ENCODE measurements around the gene CCDC185. TPM values are rescaled to one million over a fixed set of nuclear protein-coding genes. Genes with fewer than 3 reads are reported as not detected.

CCDC185 gene
- total RNA-seq, 1 experiment from 2014 or later, result 0.17 TPM

GRCh38 chr1:223426936-223427335 is 33.7 kb downstream of the CCDC185 start:
- H3K4me3 Mint-ChIP-seq (ENCODE audit: low read depth, unreplicated experiment), result no peak overlapping the region
- H3K9me3 Mint-ChIP-seq (ENCODE audit: low read depth, unreplicated experiment), result no peaks in the 10 kb centered on the region
- intact Hi-C loops (cut with micrococcal nuclease; ENCODE audit: unreplicated experiment), result no loop called here
- no peak for TF ChIP-seq CTCF (IDR thresholded peaks at IDR 0.05; ENCODE audit: unreplicated experiment)
- no peaks in the 10 kb centered on the region for H3K27me3 Mint-ChIP-seq (ENCODE audit: unreplicated experiment)
- CTCF ChIA-PET, result interaction anchor here (0.6 kb wide), 1 partner anchor 251 kb away, joined by 3 read pairs; no protein-coding TSS in a partner anchor
- no TSS peak for BruUV-seq (replicated peaks)
- peaks cover 23% of the 10 kb centered on the region for H3K4me1 Mint-ChIP-seq (ENCODE audit: low read depth, unreplicated experiment)
- H3K27ac Mint-ChIP-seq (ENCODE audit: unreplicated experiment), result no peak overlapping the region
- DNase-seq, result no peak
- no peaks in the 10 kb centered on the region for H3K36me3 Mint-ChIP-seq (ENCODE audit: insufficient read depth, unreplicated experiment)

GRCh38 chr1:223429313-223429731 is 36.1 kb downstream of the CCDC185 start:
- intact Hi-C loops (cut with micrococcal nuclease; ENCODE audit: unreplicated experiment), result no loop called here
- H3K36me3 Mint-ChIP-seq (ENCODE audit: insufficient read depth, unreplicated experiment), result no peaks in the 10 kb centered on the region
- DNase-seq, result no peak

GRCh38 chr1:223429821-223430220 is 36.6 kb downstream of the CCDC185 start:
- TF ChIP-seq CTCF (IDR thresholded peaks at IDR 0.05; ENCODE audit: unreplicated experiment), result no peak
- Mint-ChIP-seq H3K4me3 (ENCODE audit: low read depth, unreplicated experiment) (no peak overlapping the region), H3K36me3 (ENCODE audit: insufficient read depth, unreplicated experiment) (no peaks in the 10 kb centered on the region), H3K4me1 (ENCODE audit: low read depth, unreplicated experiment) (peaks cover 10% of the 10 kb centered on the region), H3K9me3 (ENCODE audit: low read depth, unreplicated experiment) (no peaks in the 10 kb centered on the region), H3K27ac (ENCODE audit: unreplicated experiment) (no peak overlapping the region), H3K27me3 (ENCODE audit: unreplicated experiment) (no peaks in the 10 kb centered on the region)
- no TSS peak for BruUV-seq (replicated peaks)
- no peak for DNase-seq
- intact Hi-C loops (cut with micrococcal nuclease; ENCODE audit: unreplicated experiment), result no loop called here
- CTCF ChIA-PET, result interaction anchor here (0.6 kb wide), 1 partner anchor 1271 kb away, joined by 9 read pairs; no protein-coding TSS in a partner anchor

More at GRCh38 chr1:223429313-223429731, 36.1 kb downstream of the CCDC185 start:
- no peak for TF ChIP-seq CTCF (IDR thresholded peaks at IDR 0.05; ENCODE audit: unreplicated experiment)
- Mint-ChIP-seq H3K4me3 (ENCODE audit: low read depth, unreplicated experiment) (no peak overlapping the region), H3K27ac (ENCODE audit: unreplicated experiment) (no peak overlapping the region), H3K9me3 (ENCODE audit: low read depth, unreplicated experiment) (no peaks in the 10 kb centered on the region), H3K27me3 (ENCODE audit: unreplicated experiment) (no peaks in the 10 kb centered on the region), H3K4me1 (ENCODE audit: low read depth, unreplicated experiment) (peaks cover 10% of the 10 kb centered on the region)
- BruUV-seq (replicated peaks), result no TSS peak
- CTCF ChIA-PET, result interaction anchor here (0.6 kb wide), 1 partner anchor 1271 kb away, joined by 9 read pairs; no protein-coding TSS in a partner anchor

- Mint-ChIP-seq H3K36me3 (ENCODE audit: insufficient read depth, unreplicated experiment) (no peaks in the 10 kb centered on the region), H3K4me1 (ENCODE audit: low read depth, unreplicated experiment) (peaks cover 10% of the 10 kb centered on the region), H3K4me3 (ENCODE audit: low read depth, unreplicated experiment) (no peak overlapping the region), H3K27me3 (ENCODE audit: unreplicated experiment) (no peaks in the 10 kb centered on the region), H3K27ac (ENCODE audit: unreplicated experiment) (no peak overlapping the region), H3K9me3 (ENCODE audit: low read depth, unreplicated experiment) (no peaks in the 10 kb centered on the region)
- DNase-seq, result no peak
- CTCF ChIA-PET, result no interaction called here
- no peak for TF ChIP-seq CTCF (IDR thresholded peaks at IDR 0.05; ENCODE audit: unreplicated experiment)
- BruUV-seq (replicated peaks), result no TSS peak
- intact Hi-C loops (cut with micrococcal nuclease; ENCODE audit: unreplicated experiment), result no loop called here
Measured at GRCh38 chr1:223430236-223430635, 37.0 kb downstream of the CCDC185 start.
